K562 (cell line): ENCODE results near the gene PAX5. TPM values are rescaled to one million over a fixed set of nuclear protein-coding genes. Genes with fewer than 3 reads are reported as not detected.

Experiments
- ATAC-seq: fragments of 200-7000 bp; cut with Tn5 transposase; 3 replicates; pipeline ENCODE4 v1.9.1; 2020; ENCODE audit warnings: moderate library complexity
- BruUV-seq: library from RNA; stranded (reverse); fragments of 400-500 nt; replicated peaks from 2 replicates; lab custom pipeline; 2021; lab: Mats Ljungman, UMichigan
- CTCF ChIA-PET: fragments of 300-600 bp; formaldehyde crosslinking; extraction: SDS; loops from one replicate; lab custom pipeline; 2021; ENCODE audit warnings: low intra/inter-chr PET ratio; lab: Yijun Ruan, JAX
- POLR2A ChIA-PET: fragments of 300-600, 350-650 bp; sonication (Branson Sonifier 250); formaldehyde crosslinking; extraction: SDS; loops from one replicate; lab custom pipeline; 2021; ENCODE audit warnings: antibody characterized with exemption, inconsistent platforms; lab: Yijun Ruan, JAX
- DNase-seq, 4 experiments: peaks; one replicate each; pipeline versions ENCODE4 v3.0.0 to v3.0.0-alpha.2; 2011 to 2018; ENCODE audit warnings: low spot score in 3 of 4, mixed read lengths in 3 of 4; ENCODE audit errors: extremely low read depth in 1 of 4
- FAIRE-seq: peaks from 2 replicates; lab custom pipeline; 2011; peaks lifted over from hg19 to GRCh38; lab: Jason Lieb, UNC
- H2AFZ ChIP-seq: 2 replicates; pipeline ENCODE4 v1.6.0; 2011; ENCODE audit warnings: low read depth, low read length, control low read depth, inconsistent platforms
- H3K27ac ChIP-seq: fragments of 200-600 bp; 3 replicates; pipeline ENCODE4 v1.8.0; 2011; ENCODE audit warnings: low read depth, mild to moderate bottlenecking, control low read depth, inconsistent platforms, low read length, moderate library complexity, mixed read lengths; ENCODE audit errors: extremely low read depth
- H3K27me3 ChIP-seq, 2 experiments: fragments of 300-600 bp in 1 of 2; 2 replicates in 1 of 2; 3 replicates in 1 of 2; pipeline versions ENCODE4 v1.6.0 to v1.8.0; 2011; ENCODE audit warnings: inconsistent platforms in 2 of 2, low read length in 2 of 2, mild to moderate bottlenecking in 1 of 2, mixed read lengths in 1 of 2, moderate library complexity in 1 of 2; ENCODE audit not compliant: control insufficient read depth in 2 of 2, insufficient read depth in 2 of 2
- H3K36me3 ChIP-seq: fragments of 300-600 bp; 3 replicates; pipeline ENCODE4 v1.8.0; 2011; ENCODE audit warnings: mild to moderate bottlenecking, low read length, inconsistent platforms; ENCODE audit not compliant: control insufficient read depth, insufficient read depth
- H3K4me1 ChIP-seq, 2 experiments: fragments of 200-600 bp in 1 of 2; replicated peaks in 1 of 2; 2 replicates in 1 of 2; 3 replicates in 1 of 2; pipeline versions ENCODE4 v1.5.1 to v1.8.0; 2011; ENCODE audit warnings: inconsistent platforms in 2 of 2, low read length in 2 of 2, mild to moderate bottlenecking in 1 of 2, mixed read lengths in 1 of 2, moderate library complexity in 1 of 2; ENCODE audit not compliant: control insufficient read depth in 2 of 2, insufficient read depth in 2 of 2
- H3K4me2 ChIP-seq: 2 replicates; pipeline ENCODE4 v1.6.1; 2011; ENCODE audit warnings: low read length, control low read depth, inconsistent platforms, mixed read lengths; ENCODE audit not compliant: insufficient read depth
- H3K4me3 ChIP-seq: fragments of 200-600 bp; sonication (generic), shearing (Covaris generic); 2 replicates; pipeline ENCODE4 v1.5.1; 2016; ENCODE audit warnings: control low read depth, inconsistent platforms
- H3K79me2 ChIP-seq: fragments of 200-600 bp; 3 replicates; pipeline ENCODE4 v1.8.0; 2011; ENCODE audit warnings: low read length, inconsistent platforms; ENCODE audit not compliant: control insufficient read depth, insufficient read depth
- H3K9ac ChIP-seq, 2 experiments: 2 replicates each; pipeline versions ENCODE4 v1.6.0 to v1.6.1; 2011; ENCODE audit warnings: low read depth in 2 of 2, low read length in 2 of 2, control low read depth in 1 of 2, inconsistent platforms in 1 of 2, mild to moderate bottlenecking in 1 of 2, mixed read lengths in 1 of 2; ENCODE audit not compliant: insufficient read depth in 1 of 2
- H3K9me1 ChIP-seq: one replicate; pipeline ENCODE4 v1.6.0; 2011; ENCODE audit warnings: inconsistent platforms, mild to moderate bottlenecking, low read length, moderate library complexity; ENCODE audit not compliant: control insufficient read depth, insufficient read depth
- H3K9me3 ChIP-seq: replicated peaks from 2 replicates; pipeline ENCODE4 v1.5.1; 2011; ENCODE audit warnings: low read depth, low read length, inconsistent platforms; ENCODE audit not compliant: control insufficient read depth, insufficient read depth
- H4K20me1 ChIP-seq: replicated peaks from 2 replicates; pipeline ENCODE4 v1.6.1; 2011; ENCODE audit warnings: low read length, inconsistent platforms, mixed read lengths; ENCODE audit not compliant: control insufficient read depth, insufficient read depth
- HNRNPH1 ChIP-seq: fragments of 200-400 bp; formaldehyde crosslinking; optimal IDR thresholded peaks from 2 replicates; pipeline ENCODE3; 2017; ENCODE audit warnings: low read depth, mild to moderate bottlenecking, low read length, moderate library complexity
- SRSF9 ChIP-seq: fragments of 200-400 bp; formaldehyde crosslinking; IDR thresholded peaks from 2 replicates; pipeline ENCODE4 v1.6.1; 2017; ENCODE audit warnings: low read depth, low read length, borderline replicate concordance
- ZBTB8A ChIP-seq: fragments of 450-650 bp; IDR thresholded peaks from 2 replicates; pipeline ENCODE4 v1.6.1; 2018; ENCODE audit warnings: mild to moderate bottlenecking, moderate library complexity; ENCODE audit not compliant: partially characterized antibody
- ZNF124 ChIP-seq: sonication (generic); formaldehyde crosslinking; IDR thresholded peaks from 2 replicates; pipeline ENCODE4 v1.8.1; 2022; ENCODE audit warnings: missing genetic modification reagents
- WGBS: fragments of 100-300 bp; shearing (Covaris generic); methylation state at CpG from one replicate; pipeline ENCODE4 v1.1.6; 2016; ENCODE audit warnings: low coverage, mixed read lengths; ENCODE audit not compliant: insufficient coverage; ENCODE audit errors: missing lambda C conversion rate; 5-methylcytosine and 5-hydroxymethylcytosine counted together
- in situ Hi-C: fragments of 300-500 bp; cut with MboI; formaldehyde crosslinking; loops from 4 replicates; pipeline ENCODE4 v1.15.0; 2018; ENCODE audit warnings: inconsistent platforms, mixed read lengths
- intact Hi-C: fragments of 100-400 bp; cut with micrococcal nuclease; formaldehyde crosslinking; loops from 2 replicates; pipeline ENCODE4 v1.14.2; 2022
- polyA plus RNA-seq, 8 experiments: library from polyadenylated mRNA; depleted of rRNA in 4 of 8; stranded (reverse) in 5 of 8; unstranded in 3 of 8; fragments of >200 nt; fragmentation: Nextera tagmentation in 2 of 8; fragmentation: Illumina TruSeq in 1 of 8; extraction: Ambion mirVana in 2 of 8; extraction: Trizol in 1 of 8; gene quantifications; 2 replicates each; pipeline versions ENCODE4 v1.2.1 to v1.2.3, GENCODE V29; 2011 to 2014; ENCODE audit warnings: inconsistent platforms in 1 of 8, missing spikeins in 1 of 8
- total RNA-seq, 7 experiments: library from RNA; depleted of rRNA in 6 of 7; stranded (reverse); fragments of >200 nt in 6 of 7; fragmentation: Illumina TruSeq in 2 of 7; extraction: Trizol in 2 of 7; gene quantifications; 2 replicates each; pipeline versions ENCODE4 v1.2.1 to v1.2.3, GENCODE V29; 2011 to 2021; ENCODE audit warnings: low replicate concordance in 1 of 7

The PAX5 gene
- total and polyA plus RNA-seq, 9 of the 15 experiments (the other 6 are each of a cell fraction or from before 2014, with no cell fraction given), result 0.03 to 0.09 TPM; not detected in 7

DNA sequence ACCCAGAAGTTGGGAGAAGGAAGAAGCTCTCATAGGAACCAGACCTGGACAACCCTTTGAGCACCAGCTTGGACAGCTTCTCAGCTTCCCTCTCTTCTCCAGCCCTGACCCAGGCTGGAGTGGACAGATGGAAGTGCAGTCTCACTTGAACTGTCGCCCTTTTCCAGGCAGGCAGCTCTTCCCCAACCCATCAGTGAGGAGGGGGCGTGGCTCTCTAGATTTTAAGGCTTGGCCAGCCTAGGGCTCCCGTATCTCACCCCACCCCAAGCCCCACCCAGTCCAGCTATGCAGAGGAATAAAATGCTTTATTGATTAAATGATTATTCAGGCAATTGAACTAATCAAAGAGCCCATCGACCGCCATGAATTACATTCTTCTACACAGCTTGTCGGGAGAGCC lies 2.2 kb downstream of the PAX5 start:
- no peak for TF ChIP-seq HNRNPH1
- no peak for ATAC-seq
- Histone ChIP-seq H3K4me2 (no peak overlapping the region), H2AFZ (no peak overlapping the region), H3K9ac (no peak overlapping the region), H3K27me3 (peaks cover 22 to 61% of the 10 kb centered on the region in 2 experiments; a peak in 4 of 5 replicates), H3K27ac (no peak overlapping the region), H3K4me1 (peaks cover 2 to 47% of the 10 kb centered on the region in 2 experiments; a peak in 3 of 5 replicates), H3K9me1 (no peaks in the 10 kb centered on the region), H3K9me3 (no peaks in the 10 kb centered on the region), H4K20me1 (no peaks in the 10 kb centered on the region), H3K36me3 (no peaks in the 10 kb centered on the region), H3K79me2 (no peaks in the 10 kb centered on the region), H3K4me3 (no peak overlapping the region)
- DNase-seq, result peak in 2 of 4 experiments; percentile 11 to 18
- ChIA-PET CTCF (no interaction called here), POLR2A (no interaction called here)
- no peak for FAIRE-seq
- in situ Hi-C loops, result no loop called here
- intact Hi-C loops, result no loop called here
- BruUV-seq, result no TSS peak
- WGBS, result 3% methylated on average over 6 of the region's 6 CpGs

GRCh38 chr9:37031081-37031480 lies 3.0 kb downstream of the PAX5 start:
- in situ Hi-C loops (no loop called here), intact Hi-C loops (no loop called here)
- Histone ChIP-seq H3K9ac (no peak overlapping the region), H3K4me1 (peaks cover 2 to 48% of the 10 kb centered on the region in 2 experiments; a peak in 3 of 5 replicates), H3K79me2 (no peaks in the 10 kb centered on the region), H3K27me3 (peaks cover 19 to 61% of the 10 kb centered on the region in 2 experiments; a peak in 4 of 5 replicates), H3K27ac (no peak overlapping the region), H3K4me2 (no peak overlapping the region), H3K9me1 (no peaks in the 10 kb centered on the region), H3K4me3 (no peak overlapping the region), H2AFZ (no peak overlapping the region), H3K36me3 (no peaks in the 10 kb centered on the region), H4K20me1 (no peaks in the 10 kb centered on the region), H3K9me3 (no peaks in the 10 kb centered on the region)
- no peak for TF ChIP-seq ZNF124 (CRISPR knock-in tag)
- no peak for TF ChIP-seq SRSF9
- TF ChIP-seq ZBTB8A, result no peak
- CTCF ChIA-PET, result interaction anchor here (1.1 kb wide), 1 partner anchor 232 kb away, joined by 4 read pairs; no protein-coding TSS in a partner anchor
- ATAC-seq (no peak), FAIRE-seq (no peak), DNase-seq (no peak)
- no TSS peak for BruUV-seq
- 3% methylated on average over 4 of the region's 4 CpGs for WGBS
- POLR2A ChIA-PET, result no interaction called here
